Spleen (tissue), 11 donors: ENCODE measurements around the gene ADARB1. TPM values are rescaled to one million over a fixed set of nuclear protein-coding genes. Genes with fewer than 3 reads are reported as not detected.
A peak's percentile ranks its signal among the peaks of the same experiment; 100 is the strongest.

Experiments
- DNase-seq: peaks from one replicate; pipeline ENCODE4 v3.0.0-alpha.2; 2020
- H3K27ac ChIP-seq, 8 donors: fragments of 200-600 bp; sonication (generic) in 7 of 8; 1 replicate in 4 of 8; 2 replicates in 4 of 8; pipeline versions ENCODE4 v1.5.0 to v1.8.0; 2016 to 2021; ENCODE audit warnings: inconsistent platforms in 4 of 8, mild to moderate bottlenecking in 4 of 8, moderate library complexity in 1 of 8
- H3K27me3 ChIP-seq, 7 donors: fragments of 200-600 bp; sonication (generic) in 6 of 7; replicated peaks in 1 of 7; 1 replicate in 4 of 7; 2 replicates in 3 of 7; pipeline versions ENCODE4 v1.5.0 to v1.8.0; 2016 to 2021; ENCODE audit warnings: inconsistent platforms in 3 of 7, mild to moderate bottlenecking in 1 of 7
- H3K36me3 ChIP-seq, 6 donors: fragments of 200-600 bp; sonication (generic) in 5 of 6; 1 replicate in 4 of 6; 2 replicates in 2 of 6; pipeline versions ENCODE4 v1.5.0 to v1.8.0; 2016 to 2021; ENCODE audit warnings: inconsistent platforms in 2 of 6
- H3K4me1 ChIP-seq, 6 donors: fragments of 200-600 bp; sonication (generic) in 5 of 6; 1 replicate in 3 of 6; 2 replicates in 3 of 6; pipeline versions ENCODE4 v1.5.0 to v1.8.0; 2016 to 2021; ENCODE audit warnings: inconsistent platforms in 3 of 6
- H3K4me3 ChIP-seq, 8 donors: fragments of 200-600 bp; sonication (generic) in 7 of 8; 1 replicate in 4 of 8; 2 replicates in 4 of 8; pipeline versions ENCODE4 v1.5.0 to v1.8.0; 2016 to 2021; ENCODE audit warnings: inconsistent platforms in 4 of 8, mild to moderate bottlenecking in 4 of 8, moderate library complexity in 2 of 8
- H3K9me3 ChIP-seq, 8 donors: fragments of 200-600 bp; sonication (generic) in 7 of 8; 1 replicate in 4 of 8; 2 replicates in 4 of 8; pipeline versions ENCODE4 v1.5.0 to v1.8.0; 2016 to 2021; ENCODE audit warnings: inconsistent platforms in 4 of 8
- POLR2A ChIP-seq, 3 donors: fragments of 450-650 bp; IDR thresholded peaks; one replicate each; pipeline ENCODE4 v1.5.1; 2017; ENCODE audit warnings: antibody characterized with exemption in 3 of 3, mild to moderate bottlenecking in 1 of 3
- POLR2AphosphoS5 ChIP-seq, 3 donors: sonication (generic); formaldehyde crosslinking; IDR thresholded peaks; one replicate each; pipeline ENCODE4 v1.5.1; 2017; ENCODE audit warnings: antibody characterized with exemption in 3 of 3
- WGBS, 5 donors: extraction: QIAGEN DNeasy Blood & Tissue Kit in 3 of 5; methylation state at CpG; one replicate each; pipeline versions ENCODE4 v1.1.5 to v1.1.7; 2013 to 2018; 5-methylcytosine and 5-hydroxymethylcytosine counted together
- intact Hi-C: fragments of 100-400 bp; cut with DNase I; formaldehyde crosslinking; loops from one replicate; pipeline ENCODE4 v1.15.0; 2023; ENCODE audit warnings: low total_unique reads
- polyA plus RNA-seq, 3 donors: library from polyadenylated mRNA; stranded (reverse); fragments of 200-250 nt; gene quantifications; one replicate each; pipeline ENCODE4 v1.2.1, GENCODE V29; 2013
- total RNA-seq, 7 donors: library from RNA; depleted of rRNA in 3 of 7; stranded (reverse); fragments of >200 nt in 3 of 7; fragmentation: NEBNext Ultra II Directional in 4 of 7; extraction: Animal tissue kit (Norgen Biotek cat#: 25700) in 4 of 7; gene quantifications; one replicate each; pipeline versions ENCODE4 v1.1.0 to v1.2.1, GENCODE V29; 2016 to 2021
- TF ChIP-seq, protein P1 (sequence below), 11 experiments: fragments of 200-600 bp in 7 of 11; fragments of 450-650 bp in 4 of 11; sonication (generic) in 4 of 11; IDR thresholded peaks in 8 of 11; conservative IDR thresholded peaks in 3 of 11; 1 replicate in 7 of 11; 2 replicates in 4 of 11; pipeline versions ENCODE4 v1.4.0 to v1.8.0; 2016 to 2021; ENCODE audit warnings: antibody characterized with exemption in 11 of 11, inconsistent platforms in 4 of 11, mild to moderate bottlenecking in 1 of 11
- donor health status: healthy with polysubstance abuse.
- donor health status: DM: no; HTN: no; CAD: no; lungs with moderate emphysema.
- donor health status: DM: no; HTN: no; CAD: no.
- donor health status: Bipolar disorder and iron deficiency.
- donor health status: healthy.
- donor health status: DM: no; HTN: no; CAD: no.
- donor health status: DM: yes; HTN: yes; CAD: no.

ADARB1 gene
- total and polyA plus RNA-seq, 10 donors = 9.1 to 50.8 (median 29.0) TPM

- TF ChIP-seq POLR2A (IDR thresholded peaks at IDR 0.05) = no peak
- no peak for TF ChIP-seq POLR2AphosphoS5 (IDR thresholded peaks at IDR 0.05)
- TF ChIP-seq, protein P1, sequence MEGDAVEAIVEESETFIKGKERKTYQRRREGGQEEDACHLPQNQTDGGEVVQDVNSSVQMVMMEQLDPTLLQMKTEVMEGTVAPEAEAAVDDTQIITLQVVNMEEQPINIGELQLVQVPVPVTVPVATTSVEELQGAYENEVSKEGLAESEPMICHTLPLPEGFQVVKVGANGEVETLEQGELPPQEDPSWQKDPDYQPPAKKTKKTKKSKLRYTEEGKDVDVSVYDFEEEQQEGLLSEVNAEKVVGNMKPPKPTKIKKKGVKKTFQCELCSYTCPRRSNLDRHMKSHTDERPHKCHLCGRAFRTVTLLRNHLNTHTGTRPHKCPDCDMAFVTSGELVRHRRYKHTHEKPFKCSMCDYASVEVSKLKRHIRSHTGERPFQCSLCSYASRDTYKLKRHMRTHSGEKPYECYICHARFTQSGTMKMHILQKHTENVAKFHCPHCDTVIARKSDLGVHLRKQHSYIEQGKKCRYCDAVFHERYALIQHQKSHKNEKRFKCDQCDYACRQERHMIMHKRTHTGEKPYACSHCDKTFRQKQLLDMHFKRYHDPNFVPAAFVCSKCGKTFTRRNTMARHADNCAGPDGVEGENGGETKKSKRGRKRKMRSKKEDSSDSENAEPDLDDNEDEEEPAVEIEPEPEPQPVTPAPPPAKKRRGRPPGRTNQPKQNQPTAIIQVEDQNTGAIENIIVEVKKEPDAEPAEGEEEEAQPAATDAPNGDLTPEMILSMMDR (IDR thresholded peaks at IDR 0.05 in 8 of 11, conservative IDR thresholded peaks at IDR 0.05 in 3 of 11) = no peak
- H3K4me3 ChIP-seq = no peak overlapping the region
- no peaks in the 10 kb centered on the region for H3K36me3 ChIP-seq
- no peaks in the 10 kb centered on the region for H3K27me3 ChIP-seq
- peaks cover 47 to 98% (median 79%) of the 10 kb centered on the region in 6 donors for H3K4me1 ChIP-seq
- no peak for DNase-seq
- intact Hi-C loops = no loop called here
- peak overlapping the region in 2 of 8 donors; percentile 77 to 78 for H3K27ac ChIP-seq
- 71 to 91% (median 79%) methylated on average over 5 of the region's 5 CpGs for WGBS, 5 donors
- no peaks in the 10 kb centered on the region for H3K9me3 ChIP-seq
These were observed 37.3 kb downstream of the ADARB1 start for GRCh38 chr21:45111703-45112102.

- Histone ChIP-seq H3K27ac (peak overlapping the region in 2 of 8 donors; percentile 77 to 78), H3K36me3 (no peaks in the 10 kb centered on the region), H3K9me3 (no peaks in the 10 kb centered on the region), H3K4me1 (peaks cover 53 to 98% (median 83%) of the 10 kb centered on the region in 6 donors), H3K27me3 (no peaks in the 10 kb centered on the region), H3K4me3 (no peak overlapping the region)
- DNase-seq = no peak
- intact Hi-C loops = no loop called here
- 81 to 88% (median 84%) methylated on average over 3 of the region's 3 CpGs for WGBS, 5 donors
- TF ChIP-seq POLR2AphosphoS5 (IDR thresholded peaks at IDR 0.05) (no peak), POLR2A (IDR thresholded peaks at IDR 0.05) (no peak)
- TF ChIP-seq, protein P1 (IDR thresholded peaks at IDR 0.05 in 8 of 11, conservative IDR thresholded peaks at IDR 0.05 in 3 of 11) = no peak
These were observed 38.0 kb downstream of the ADARB1 start for GRCh38 chr21:45112371-45112770.

GRCh38 chr21:45113543-45113942, 39.2 kb downstream of the ADARB1 start:
- intact Hi-C loops = no loop called here
- no peak for DNase-seq
- H3K4me3 ChIP-seq = no peak overlapping the region
- WGBS, 5 donors = 49 to 71% (median 66%) methylated on average over 6 of the region's 6 CpGs
- H3K36me3 ChIP-seq = no peaks in the 10 kb centered on the region
- no peaks in the 10 kb centered on the region for H3K27me3 ChIP-seq
- no peaks in the 10 kb centered on the region for H3K9me3 ChIP-seq
- peak overlapping the region in 3 of 8 donors; percentile 17 to 45 (median 26) for H3K27ac ChIP-seq
- peaks cover 50 to 93% (median 79%) of the 10 kb centered on the region in 6 donors for H3K4me1 ChIP-seq
- no peak for TF ChIP-seq POLR2AphosphoS5 (IDR thresholded peaks at IDR 0.05)
- TF ChIP-seq, protein P1 (IDR thresholded peaks at IDR 0.05 in 8 of 11, conservative IDR thresholded peaks at IDR 0.05 in 3 of 11) = no peak

DNA sequence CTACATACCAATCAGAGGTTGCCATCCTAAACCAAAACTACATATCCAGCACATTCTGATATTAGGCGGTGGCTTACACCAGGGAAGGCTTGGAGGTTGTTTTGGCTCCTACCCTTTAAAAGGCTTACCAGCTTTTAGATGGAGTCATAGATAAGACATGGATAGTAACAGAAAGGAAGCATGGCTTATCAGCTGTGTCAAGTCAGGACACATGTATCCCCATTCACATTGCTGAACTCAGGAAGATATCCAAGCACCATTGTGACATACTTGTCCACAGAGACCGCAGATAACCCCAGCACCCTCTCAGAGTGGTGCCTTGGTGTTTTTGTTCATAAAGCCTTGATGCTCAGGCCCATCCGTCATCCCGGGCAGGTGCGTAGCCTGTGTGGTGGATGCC, 39.7 kb downstream of the ADARB1 start:
- Histone ChIP-seq H3K27ac (peak overlapping the region in 3 of 8 donors; percentile 17 to 45 (median 26)), H3K36me3 (no peaks in the 10 kb centered on the region), H3K4me1 (peaks cover 45 to 88% (median 74%) of the 10 kb centered on the region in 6 donors), H3K4me3 (no peak overlapping the region), H3K9me3 (no peaks in the 10 kb centered on the region), H3K27me3 (no peaks in the 10 kb centered on the region)
- WGBS, 5 donors = 44 to 69% (median 51%) methylated on average over 5 of the region's 5 CpGs
- intact Hi-C loops = no loop called here
- TF ChIP-seq, protein P1 (IDR thresholded peaks at IDR 0.05 in 8 of 11, conservative IDR thresholded peaks at IDR 0.05 in 3 of 11) = no peak
- TF ChIP-seq POLR2AphosphoS5 (IDR thresholded peaks at IDR 0.05) = peak in 2 of 3 donors; percentile 48 to 67
- DNase-seq = no peak
